Measurements from ENCODE around the gene FNIP1.

GRCh38 chr5:131757830-131758519 lies 38.8 kb downstream of the FNIP1 start:
- TF ChIP-seq CTCF (conservative IDR thresholded peaks at IDR 0.05; ENCODE audit: low read depth in 2 of 2) = no peak
- no peak for TF ChIP-seq EZH2 (IDR thresholded peaks at IDR 0.05; ENCODE audit: low read depth, unreplicated experiment)
- no peak for TF ChIP-seq POLR2AphosphoS5 (IDR thresholded peaks at IDR 0.05; ENCODE audit: low read depth)
- no peak for TF ChIP-seq REST (IDR thresholded peaks at IDR 0.05; ENCODE audit: unreplicated experiment)
- TF ChIP-seq EZH2phosphoT487 (IDR thresholded peaks at IDR 0.05; ENCODE audit: unreplicated experiment) = no peak
- no peak for TF ChIP-seq NANOG (IDR thresholded peaks at IDR 0.05; ENCODE audit: borderline replicate concordance)
- no peak for TF ChIP-seq JUNB (IDR thresholded peaks at IDR 0.05; ENCODE audit: unreplicated experiment)
- TF ChIP-seq ZNF114 (CRISPR knock-in tag; IDR thresholded peaks at IDR 0.05) = no peak
- no peak for TF ChIP-seq CREB1 (CRISPR knock-in tag; IDR thresholded peaks at IDR 0.05; ENCODE audit: low read depth)
- TF ChIP-seq ZNF331 (CRISPR knock-in tag; IDR thresholded peaks at IDR 0.05; ENCODE audit: low read depth) = no peak
- TF ChIP-seq ETS1 (IDR thresholded peaks at IDR 0.05) = no peak
- no peak for TF ChIP-seq STAT1 (IDR thresholded peaks at IDR 0.05; ENCODE audit: unreplicated experiment)

All from GM23338 (cell line).